NOMO-1 (cell line): ENCODE results near the gene NEUROD2.
"Not testable (repeated sequence)": the region's sequence is repeated elsewhere in the genome, so short reads cannot be mapped to it uniquely, and the experiment has no call there.

Source experiments
- DNase-seq, 2 experiments: peaks; one replicate each; lab custom pipeline; 2025; ENCODE audit not compliant: unreplicated experiment in 2 of 2; lab: John Stamatoyannopoulos, UW

NEUROD2 gene

GRCh38 chr17:39603304-39604016, 4.3 kb downstream of the NEUROD2 start:
- no peak for DNase-seq

DNA sequence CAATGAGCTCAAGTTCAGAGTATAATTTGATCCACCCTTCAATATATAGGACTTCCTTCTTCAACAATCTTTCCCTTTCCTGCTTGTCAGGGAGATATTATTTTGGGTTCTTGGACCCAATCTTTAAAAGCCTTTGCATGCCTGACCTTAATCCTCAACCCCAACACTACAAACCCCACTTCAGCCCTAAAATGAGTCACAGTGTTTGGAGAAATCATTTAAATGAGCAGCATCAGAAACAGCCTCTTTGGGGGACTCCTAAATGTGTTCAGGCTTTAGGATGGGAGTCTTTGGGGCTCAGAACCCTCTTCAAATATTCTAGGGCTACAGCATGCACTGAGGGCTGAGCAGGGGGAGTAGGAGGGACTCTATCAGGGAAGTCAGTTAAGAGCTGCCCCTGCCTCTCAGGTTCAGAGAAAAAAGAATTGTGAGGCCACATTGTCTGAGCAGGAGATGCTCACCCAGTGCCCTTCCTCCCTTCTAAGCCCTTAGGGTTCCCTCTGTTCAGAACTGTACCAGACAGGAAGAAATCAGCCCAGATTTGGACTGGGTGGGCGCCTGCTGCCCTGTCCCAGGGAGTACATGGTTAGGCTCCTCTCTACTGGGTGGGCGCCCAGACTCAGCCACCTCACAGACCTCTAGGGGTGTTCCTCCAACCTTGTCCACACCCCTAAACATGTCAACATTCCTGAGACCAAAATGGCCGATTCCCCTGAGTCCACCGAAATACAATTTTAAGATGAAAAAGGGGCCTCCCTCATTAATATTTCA, 5.0 kb downstream of the NEUROD2 start:
- DNase-seq: no peak

GRCh38 chr17:39601758-39602532, 5.8 kb downstream of the NEUROD2 start:
- no peak for DNase-seq

- DNase-seq: no peak
These were observed 6.6 kb downstream of the NEUROD2 start for GRCh38 chr17:39600997-39601597.

DNA sequence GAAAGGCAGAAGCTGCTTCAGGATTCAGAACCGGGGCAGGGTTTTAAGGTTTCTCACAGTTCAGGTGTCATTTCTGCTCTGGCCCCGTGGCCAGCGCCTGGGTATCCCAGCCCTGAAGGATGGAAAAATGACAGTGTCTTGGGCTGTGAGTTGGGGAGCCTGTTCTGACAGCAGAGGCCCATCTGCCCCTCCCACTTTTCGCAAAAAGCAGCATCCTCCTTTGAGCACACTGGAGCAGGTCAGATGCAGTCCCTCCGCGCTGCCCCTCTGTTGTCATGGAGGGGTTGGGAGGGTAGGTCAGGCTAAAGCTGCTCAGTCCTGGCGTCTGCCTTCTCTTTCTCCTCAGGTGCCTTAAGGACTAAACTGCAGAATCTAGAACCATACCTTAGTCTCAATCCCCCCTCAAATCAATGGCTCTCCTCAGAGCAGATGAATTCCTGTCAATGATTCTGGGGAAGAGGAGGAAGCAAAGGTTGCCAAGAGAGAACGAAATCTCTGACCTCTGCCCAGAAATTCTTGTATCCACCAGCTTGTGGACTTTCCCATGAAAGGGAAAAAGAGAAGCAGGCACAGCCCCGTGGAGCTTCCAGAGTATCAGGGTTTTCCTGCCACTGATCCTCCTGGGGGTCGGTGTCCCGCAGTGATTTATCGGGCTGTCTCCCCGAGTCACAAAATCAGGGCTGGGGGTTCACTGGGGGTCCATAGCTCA, 7.3 kb downstream of the NEUROD2 start:
- no peak for DNase-seq

DNA sequence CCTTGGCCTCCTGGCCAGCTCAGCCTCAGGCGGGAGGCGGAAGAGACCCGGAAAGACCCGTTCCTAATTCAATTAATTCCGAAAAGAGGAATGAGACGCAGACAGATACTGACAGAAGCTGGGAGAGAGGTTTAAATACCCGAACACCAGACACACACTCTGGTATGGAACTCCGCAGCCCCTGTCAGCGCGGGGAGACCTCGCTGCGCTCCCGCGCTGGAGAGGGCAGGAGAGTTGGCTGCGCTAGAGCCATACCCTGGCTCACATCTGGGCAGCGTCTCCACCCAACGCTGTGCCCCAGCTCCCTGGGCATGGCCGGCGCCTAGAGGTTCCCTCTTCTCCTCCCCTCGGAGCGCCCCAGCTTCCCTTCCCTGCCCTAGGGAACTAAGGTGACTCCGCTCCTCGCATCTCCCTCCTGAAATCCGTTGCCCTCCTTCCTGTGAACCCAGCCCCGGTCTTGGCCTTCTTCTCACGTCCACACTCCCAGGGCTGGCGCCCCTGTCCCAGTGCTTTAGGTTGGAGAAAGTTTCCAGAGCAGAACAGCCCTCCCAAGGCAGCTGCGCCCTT, 8.0 kb downstream of the NEUROD2 start:
- DNase-seq: no peak

- DNase-seq: no peak
These were observed 8.6 kb downstream of the NEUROD2 start for GRCh38 chr17:39599004-39599664.

GRCh38 chr17:39598630-39599003, 9.1 kb downstream of the NEUROD2 start:
- no peak for DNase-seq

- DNase-seq: no peak
These were observed 9.7 kb downstream of the NEUROD2 start for GRCh38 chr17:39598047-39598481.

GRCh38 chr17:39597372-39598046, 10.2 kb downstream of the NEUROD2 start:
- DNase-seq: no peak

DNA sequence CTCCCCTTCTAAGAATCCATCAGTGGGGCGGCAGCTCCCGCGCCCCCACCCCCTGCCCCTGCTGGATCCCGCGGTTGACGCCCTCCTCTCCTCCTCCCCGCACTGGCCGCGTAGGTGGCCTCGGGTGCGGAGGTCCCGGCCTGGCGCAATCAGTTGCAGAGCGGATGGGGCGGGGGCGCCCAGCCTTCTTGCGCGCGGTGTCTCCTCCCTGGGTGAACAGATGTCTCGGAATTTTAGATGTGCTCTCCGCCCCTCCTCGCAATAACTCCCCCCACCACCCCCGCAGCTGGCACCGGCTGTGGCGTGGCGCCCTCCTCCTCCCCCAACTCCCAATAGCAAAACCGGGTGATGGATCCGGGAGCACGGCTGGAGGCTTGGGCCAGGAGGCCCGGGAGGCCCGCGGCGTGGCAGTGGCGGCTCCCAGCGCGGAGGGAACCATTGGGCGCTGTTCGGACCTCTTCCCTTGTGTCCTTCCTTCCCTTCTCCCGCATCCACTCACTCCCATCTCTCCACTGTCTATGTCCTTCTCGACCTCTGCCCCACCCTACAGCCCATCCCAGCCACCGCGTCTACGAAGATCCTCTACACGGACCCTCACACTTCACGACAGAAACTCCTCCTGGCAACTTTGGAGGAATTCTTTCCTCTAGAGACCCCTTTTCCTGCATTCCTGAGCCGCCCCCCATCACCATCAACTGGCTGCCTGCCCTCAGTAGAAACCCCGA, 11.0 kb downstream of the NEUROD2 start:
- DNase-seq: no peak

DNA sequence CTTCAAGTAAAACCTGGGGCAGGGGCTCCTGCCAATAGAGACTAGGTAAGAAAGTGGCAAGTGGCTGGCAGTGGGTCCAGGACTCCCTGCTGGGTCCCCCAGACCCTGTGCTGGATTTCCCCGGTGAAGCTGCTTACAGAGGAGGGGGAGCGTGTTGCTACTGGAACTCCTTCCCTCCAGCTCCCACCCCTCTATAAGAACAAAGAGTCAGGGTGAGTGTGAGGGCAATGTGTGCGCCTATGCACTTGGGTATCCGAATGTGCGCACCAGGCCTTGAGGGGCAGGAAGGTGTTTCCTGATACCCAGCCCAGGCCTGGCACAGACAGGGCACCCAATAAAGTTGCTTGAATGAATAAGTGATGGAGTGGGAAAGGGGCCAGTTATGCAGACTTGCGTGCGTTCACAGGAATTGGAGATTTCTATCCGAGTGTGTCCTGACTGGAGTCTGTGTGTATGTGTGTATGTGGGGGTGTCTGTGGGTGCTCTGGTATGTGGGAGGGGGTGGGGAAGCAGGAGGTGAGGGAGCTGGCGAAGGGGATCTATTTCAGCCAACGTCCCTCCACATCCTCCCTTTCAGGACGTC, 11.7 kb downstream of the NEUROD2 start:
- DNase-seq: no peak

GRCh38 chr17:39595294-39595693, 12.4 kb downstream of the NEUROD2 start:
- DNase-seq: no peak

DNA sequence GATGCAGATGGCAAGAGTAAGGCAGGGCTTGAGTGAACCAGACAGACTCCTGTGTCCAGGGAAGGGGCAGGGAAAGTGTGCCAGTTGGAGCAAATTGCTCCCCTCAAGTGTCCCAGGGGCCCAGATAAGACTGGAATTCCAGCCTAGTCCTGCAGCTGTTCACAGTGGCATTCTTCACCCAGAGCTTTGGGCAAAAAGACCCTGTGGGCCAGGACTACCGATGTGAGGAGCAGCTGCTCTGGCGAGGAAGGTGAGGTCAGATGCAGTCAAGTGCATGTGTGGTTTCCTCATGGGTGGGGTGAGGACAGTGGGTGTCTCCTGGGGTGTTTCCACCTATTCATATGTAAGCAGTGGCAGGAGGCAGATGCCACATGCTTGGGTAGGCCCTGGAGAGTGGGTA, 14.3 kb downstream of the NEUROD2 start:
- no peak for DNase-seq

DNA sequence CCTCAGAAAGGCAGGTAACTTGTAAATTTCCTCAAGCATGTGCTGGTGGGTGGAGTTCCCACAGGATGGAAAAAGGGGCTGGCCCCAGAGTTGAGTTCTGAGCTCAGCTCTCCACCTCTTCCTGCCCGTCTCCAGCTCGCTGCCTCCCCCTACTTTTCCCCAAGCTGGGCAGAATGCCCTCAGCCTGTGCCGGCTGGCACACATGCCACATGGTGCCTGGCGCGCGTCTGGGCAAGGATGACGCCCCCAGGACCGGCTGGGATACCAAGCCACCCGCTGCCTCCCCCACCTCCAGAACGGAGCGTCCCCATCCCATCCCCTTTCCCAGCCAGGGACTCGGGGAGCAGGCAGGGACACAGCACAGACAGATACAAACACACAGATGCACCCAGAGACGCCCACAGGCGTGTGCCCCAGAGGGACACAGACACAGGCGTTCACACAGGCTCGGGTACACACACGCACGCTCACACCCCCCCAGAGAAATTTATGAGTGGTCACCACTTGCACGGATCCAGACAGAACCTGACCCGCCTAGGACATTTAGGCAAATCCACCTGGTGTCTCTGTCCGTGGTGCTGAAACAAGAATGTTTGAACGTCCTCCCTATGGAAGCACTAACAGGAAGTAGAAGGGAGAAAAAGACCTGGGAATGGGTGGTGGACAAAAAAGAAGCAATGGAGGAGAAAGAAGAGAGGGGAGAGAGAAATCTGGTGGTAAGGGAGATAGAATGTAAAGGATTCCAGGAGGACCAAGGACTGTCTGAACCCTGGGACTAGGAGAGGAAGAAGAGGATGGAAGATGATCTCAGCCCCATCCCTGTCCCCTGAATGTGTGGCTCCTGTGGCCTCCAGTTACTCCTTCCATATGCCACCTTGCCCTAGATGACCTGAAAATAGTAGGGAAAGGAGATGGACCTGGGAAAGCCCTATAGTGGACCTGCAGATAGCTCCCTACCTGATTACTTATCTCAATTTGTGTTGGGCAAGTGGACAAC, 15.5 kb downstream of the NEUROD2 start:
- DNase-seq: no peak

DNA sequence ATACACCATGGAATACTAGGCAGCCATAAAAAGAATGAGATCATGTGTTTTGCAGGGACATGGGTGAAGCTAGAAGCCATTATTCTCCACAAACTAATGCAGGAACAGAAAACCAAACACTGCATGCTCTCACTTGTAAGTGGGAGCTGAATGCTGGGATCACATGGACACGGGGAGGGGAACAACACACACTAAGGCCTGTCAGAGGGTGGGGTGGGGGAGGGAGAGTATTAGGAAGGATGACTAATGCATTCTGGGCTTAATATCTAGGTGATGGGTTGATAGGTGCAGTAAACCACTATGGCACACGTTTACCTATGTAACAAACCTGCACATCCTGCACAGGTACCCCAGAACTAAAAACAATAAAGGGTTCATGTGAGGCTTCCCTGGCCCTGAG, 17.5 kb downstream of the NEUROD2 start:
- not testable (repeated sequence) for DNase-seq

GRCh38 chr17:39582658-39583057, 25.1 kb downstream of the NEUROD2 start:
- no peak for DNase-seq
